Measurements from ENCODE around the gene MERTK. TPM values are rescaled to one million over a fixed set of nuclear protein-coding genes. Genes with fewer than 3 reads are reported as not detected.

Gene MERTK
- total and polyA plus RNA-seq, 2 donors from 2014 or later: 9.2 to 32.2 TPM

DNA sequence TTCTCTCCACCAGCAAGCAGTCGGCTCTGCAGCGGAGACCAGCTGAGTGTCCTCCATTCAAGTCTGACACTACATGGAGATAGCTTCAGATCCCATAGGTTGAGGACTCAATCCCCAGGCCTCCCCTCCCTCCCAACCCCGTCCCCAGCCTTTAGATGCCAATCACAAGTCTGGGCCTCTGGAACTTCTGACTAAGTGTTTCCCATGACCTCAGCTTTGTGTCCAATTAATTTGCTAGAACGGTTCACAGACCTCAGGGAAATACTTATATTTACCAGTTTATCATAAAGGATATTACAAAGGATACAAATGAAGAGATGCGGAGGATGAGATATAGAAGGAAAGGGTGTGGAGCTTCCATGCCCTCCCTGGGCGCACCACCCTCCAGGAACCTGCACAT, 77.4 kb downstream of the MERTK start:
- TF ChIP-seq, protein P1, sequence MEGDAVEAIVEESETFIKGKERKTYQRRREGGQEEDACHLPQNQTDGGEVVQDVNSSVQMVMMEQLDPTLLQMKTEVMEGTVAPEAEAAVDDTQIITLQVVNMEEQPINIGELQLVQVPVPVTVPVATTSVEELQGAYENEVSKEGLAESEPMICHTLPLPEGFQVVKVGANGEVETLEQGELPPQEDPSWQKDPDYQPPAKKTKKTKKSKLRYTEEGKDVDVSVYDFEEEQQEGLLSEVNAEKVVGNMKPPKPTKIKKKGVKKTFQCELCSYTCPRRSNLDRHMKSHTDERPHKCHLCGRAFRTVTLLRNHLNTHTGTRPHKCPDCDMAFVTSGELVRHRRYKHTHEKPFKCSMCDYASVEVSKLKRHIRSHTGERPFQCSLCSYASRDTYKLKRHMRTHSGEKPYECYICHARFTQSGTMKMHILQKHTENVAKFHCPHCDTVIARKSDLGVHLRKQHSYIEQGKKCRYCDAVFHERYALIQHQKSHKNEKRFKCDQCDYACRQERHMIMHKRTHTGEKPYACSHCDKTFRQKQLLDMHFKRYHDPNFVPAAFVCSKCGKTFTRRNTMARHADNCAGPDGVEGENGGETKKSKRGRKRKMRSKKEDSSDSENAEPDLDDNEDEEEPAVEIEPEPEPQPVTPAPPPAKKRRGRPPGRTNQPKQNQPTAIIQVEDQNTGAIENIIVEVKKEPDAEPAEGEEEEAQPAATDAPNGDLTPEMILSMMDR (IDR thresholded peaks at IDR 0.05; ENCODE audit: borderline replicate concordance, extremely low read depth, insufficient read depth): no peak
- FAIRE-seq (no peak), DNase-seq (no peak)
- no peaks in the 10 kb centered on the region for H3K27me3 ChIP-seq (ENCODE audit: control insufficient read depth, insufficient read depth, low read length)
- H3K9ac ChIP-seq (ENCODE audit: low read length in 3 of 3): no peak overlapping the region
- H3K4me3 ChIP-seq (ENCODE audit: low read length in 3 of 3): no peak overlapping the region
- no peak overlapping the region for H3K27ac ChIP-seq (ENCODE audit: low read depth in 2 of 2, low read length in 2 of 2)
- intact Hi-C loops (cut with DNase I): no loop called here
- H3K36me3 ChIP-seq (ENCODE audit: control insufficient read depth in 2 of 3, insufficient read depth in 3 of 3, low read length in 3 of 3): peaks cover 0 to 4% (median 2%) of the 10 kb centered on the region in 3 donors
- H3K4me1 ChIP-seq (ENCODE audit: control insufficient read depth in 2 of 3, insufficient read depth in 2 of 3, low read depth in 1 of 3, low read length in 3 of 3): peaks cover 0 to 5% (median 2%) of the 10 kb centered on the region in 3 donors
- H3K9me3 ChIP-seq (ENCODE audit: control insufficient read depth in 2 of 3, insufficient read depth in 1 of 3, low read length in 3 of 3): no peaks in the 10 kb centered on the region

DNA sequence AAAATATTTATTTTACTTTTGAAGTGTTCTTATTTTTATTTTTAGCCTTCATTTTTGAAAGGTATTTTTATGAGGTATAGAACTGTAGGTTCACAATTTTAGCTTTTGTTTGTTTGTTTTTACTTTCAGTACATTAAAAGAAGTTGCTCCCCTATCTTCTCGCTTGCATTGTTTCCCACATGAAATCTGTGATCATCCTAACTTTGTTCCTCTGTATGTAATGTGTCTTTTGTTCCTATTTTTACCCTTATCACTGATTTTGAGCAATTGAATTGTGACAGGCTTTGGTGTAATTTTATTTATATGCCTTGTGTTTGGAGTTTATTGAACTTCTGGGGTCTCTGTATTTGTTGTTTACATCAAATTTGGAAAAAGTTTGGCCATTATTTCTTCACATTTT, 78.8 kb downstream of the MERTK start:
- DNase-seq: no peak
- no peak for FAIRE-seq
- H3K4me3 ChIP-seq (ENCODE audit: low read length in 3 of 3): no peak overlapping the region
- peaks cover 0 to 4% (median 2%) of the 10 kb centered on the region in 3 donors for H3K36me3 ChIP-seq (ENCODE audit: control insufficient read depth in 2 of 3, insufficient read depth in 3 of 3, low read length in 3 of 3)
- no peaks in the 10 kb centered on the region for H3K9me3 ChIP-seq (ENCODE audit: control insufficient read depth in 2 of 3, insufficient read depth in 1 of 3, low read length in 3 of 3)
- no peak overlapping the region for H3K27ac ChIP-seq (ENCODE audit: low read depth in 2 of 2, low read length in 2 of 2)
- H3K4me1 ChIP-seq (ENCODE audit: control insufficient read depth in 2 of 3, insufficient read depth in 2 of 3, low read depth in 1 of 3, low read length in 3 of 3): peaks cover 0 to 5% (median 2%) of the 10 kb centered on the region in 3 donors
- no peaks in the 10 kb centered on the region for H3K27me3 ChIP-seq (ENCODE audit: control insufficient read depth, insufficient read depth, low read length)
- no peak overlapping the region for H3K9ac ChIP-seq (ENCODE audit: low read length in 3 of 3)
- intact Hi-C loops (cut with DNase I): no loop called here
- TF ChIP-seq, protein P1 (IDR thresholded peaks at IDR 0.05; ENCODE audit: borderline replicate concordance, extremely low read depth, insufficient read depth): no peak

DNA sequence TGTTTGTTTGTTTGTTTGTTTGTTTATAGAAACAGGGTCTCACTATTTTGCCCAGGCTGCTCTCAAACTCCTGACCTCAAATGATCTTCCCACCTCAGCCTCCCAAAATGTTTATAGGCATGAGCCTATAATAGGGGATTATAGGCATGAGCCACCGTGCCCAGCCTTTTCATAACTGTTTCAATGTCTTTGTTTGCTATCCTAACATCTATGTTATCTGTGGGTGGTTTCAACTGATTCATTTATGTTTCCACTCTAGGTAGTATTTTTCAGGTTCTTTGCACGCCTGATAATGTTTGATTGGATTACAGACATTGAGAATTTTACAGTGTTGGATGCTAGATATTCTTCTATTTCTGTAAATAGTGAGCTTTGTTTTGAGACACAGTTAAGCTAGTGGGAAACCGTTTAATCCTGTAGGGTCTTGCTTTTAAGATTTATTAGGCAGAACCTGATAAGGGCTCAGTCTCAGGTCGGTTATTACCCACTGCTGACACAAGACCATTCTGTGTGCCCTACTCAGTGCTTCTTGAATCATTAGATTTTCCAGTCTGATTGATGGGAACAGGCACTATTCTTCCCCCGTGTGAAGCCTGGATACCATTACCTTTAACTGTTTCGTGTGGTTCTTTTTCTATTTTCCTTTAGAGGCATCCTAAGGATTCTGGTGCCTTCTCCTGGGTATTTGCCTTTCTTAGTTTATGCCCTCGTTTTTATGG, 80.2 kb downstream of the MERTK start:
- intact Hi-C loops (cut with DNase I): no loop called here
- TF ChIP-seq, protein P1 (IDR thresholded peaks at IDR 0.05; ENCODE audit: borderline replicate concordance, extremely low read depth, insufficient read depth): no peak
- Histone ChIP-seq H3K27me3 (ENCODE audit: control insufficient read depth, insufficient read depth, low read length) (no peaks in the 10 kb centered on the region), H3K9me3 (ENCODE audit: control insufficient read depth in 2 of 3, insufficient read depth in 1 of 3, low read length in 3 of 3) (no peaks in the 10 kb centered on the region), H3K4me1 (ENCODE audit: control insufficient read depth in 2 of 3, insufficient read depth in 2 of 3, low read depth in 1 of 3, low read length in 3 of 3) (peaks cover 0 to under 1% (median 0%) of the 10 kb centered on the region in 3 donors), H3K4me3 (ENCODE audit: low read length in 3 of 3) (no peak overlapping the region), H3K36me3 (ENCODE audit: control insufficient read depth in 2 of 3, insufficient read depth in 3 of 3, low read length in 3 of 3) (peaks cover 3 to 10% (median 9%) of the 10 kb centered on the region in 3 donors), H3K9ac (ENCODE audit: low read length in 3 of 3) (no peak overlapping the region), H3K27ac (ENCODE audit: low read depth in 2 of 2, low read length in 2 of 2) (no peak overlapping the region)
- no peak for DNase-seq
- FAIRE-seq: no peak

Data from kidney (tissue), 14 donors.